ENCODE data around the gene TFAP2C.

The TFAP2C gene

DNA sequence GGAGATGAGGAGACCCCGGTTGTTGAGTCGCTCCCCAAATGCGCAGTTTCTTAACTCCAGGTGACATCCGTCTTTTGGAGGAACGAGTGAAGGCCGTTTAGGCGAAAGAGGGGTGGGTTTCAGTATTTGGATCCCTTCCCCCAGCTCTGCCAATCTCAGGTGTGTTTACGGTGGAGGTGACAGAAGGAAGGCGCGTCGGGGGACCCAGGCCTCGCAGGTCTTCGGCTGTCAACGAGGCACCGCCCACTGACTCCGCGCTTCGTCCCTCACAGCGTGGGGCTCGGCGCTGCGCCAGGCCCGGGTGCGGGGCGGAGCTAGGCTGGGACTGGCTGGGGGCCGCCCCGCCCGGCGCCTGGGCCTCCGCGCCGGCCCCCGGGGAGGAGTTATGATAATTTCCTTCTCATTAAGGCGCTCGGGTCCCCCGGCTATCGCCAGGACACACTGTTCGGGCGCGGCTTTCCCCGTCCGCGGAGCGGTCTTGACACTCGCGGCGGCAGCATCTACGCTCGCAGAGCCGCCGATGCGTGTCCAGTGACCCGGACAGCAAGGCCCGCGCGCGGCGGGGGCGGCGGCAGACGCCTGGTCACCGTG lies at the start of gene TFAP2C:
TFAP2C (plus strand) TSS at position 434 of the 591 bp plus-strand sequence. CDS start 239 bp downstream, outside the sequence.
- DNase-seq: peak; percentile 79

- DNase-seq: no peak
Measured at GRCh38 chr20:56580226-56580625, 48.9 kb upstream of the TFAP2C start.

DNA sequence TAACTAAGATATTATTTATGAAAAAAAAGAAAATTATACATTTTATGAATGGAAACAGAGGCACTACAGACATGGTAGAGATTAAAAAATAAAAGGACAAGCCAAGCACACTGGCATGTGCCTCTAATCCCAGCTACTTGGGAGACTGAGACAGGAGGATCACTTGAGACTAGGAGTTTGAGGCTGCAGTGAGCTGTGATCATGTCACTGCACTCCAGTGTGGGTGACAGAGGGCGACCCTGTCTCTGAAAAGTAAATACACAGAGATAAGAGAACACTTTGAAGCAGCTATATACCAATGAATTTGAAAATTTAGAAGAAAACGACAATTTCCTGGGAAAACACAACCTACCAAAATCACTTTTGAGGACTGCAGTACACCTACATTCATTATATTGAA lies 47.4 kb upstream of the TFAP2C start:
- no peak for DNase-seq

- DNase-seq: peak; percentile 18
Measured at GRCh38 chr20:56582542-56582941, 46.6 kb upstream of the TFAP2C start.

GRCh38 chr20:56584916-56585315 lies 44.2 kb upstream of the TFAP2C start:
- no peak for DNase-seq

DNA sequence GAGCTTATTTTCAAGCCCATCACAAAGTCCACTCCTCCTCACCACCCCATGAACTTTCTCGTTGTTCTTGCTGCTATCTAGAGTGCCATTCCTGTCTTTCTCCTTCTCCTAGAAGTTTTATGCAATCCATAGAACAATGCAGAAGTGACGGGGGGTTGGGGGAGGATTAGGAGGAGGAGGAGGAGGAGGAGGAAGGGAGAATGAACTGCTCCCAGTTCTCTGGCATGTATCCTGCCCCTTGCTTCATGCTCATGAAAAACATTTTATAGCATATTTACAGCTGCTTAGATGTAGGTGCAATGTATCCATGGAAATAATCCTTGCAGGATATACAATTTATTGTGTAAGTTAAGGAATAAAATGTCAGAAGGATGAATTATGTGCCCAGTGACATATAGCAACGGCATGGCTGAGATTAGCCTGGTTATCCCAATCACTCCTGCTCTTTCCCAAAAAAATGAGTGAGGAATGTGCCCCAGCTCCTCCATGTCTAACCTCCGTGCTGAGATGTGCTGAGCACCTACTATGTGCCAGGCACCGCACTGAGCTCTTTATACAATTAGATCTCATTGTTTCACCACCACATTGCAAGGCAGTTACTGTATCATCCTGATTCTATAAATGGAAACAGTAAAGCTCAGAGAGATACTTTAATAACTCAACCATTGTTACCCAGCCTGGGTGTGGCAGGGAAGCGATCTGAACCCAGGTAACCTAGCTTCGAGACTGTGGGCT lies 41.6 kb upstream of the TFAP2C start:
- no peak for DNase-seq

DNA sequence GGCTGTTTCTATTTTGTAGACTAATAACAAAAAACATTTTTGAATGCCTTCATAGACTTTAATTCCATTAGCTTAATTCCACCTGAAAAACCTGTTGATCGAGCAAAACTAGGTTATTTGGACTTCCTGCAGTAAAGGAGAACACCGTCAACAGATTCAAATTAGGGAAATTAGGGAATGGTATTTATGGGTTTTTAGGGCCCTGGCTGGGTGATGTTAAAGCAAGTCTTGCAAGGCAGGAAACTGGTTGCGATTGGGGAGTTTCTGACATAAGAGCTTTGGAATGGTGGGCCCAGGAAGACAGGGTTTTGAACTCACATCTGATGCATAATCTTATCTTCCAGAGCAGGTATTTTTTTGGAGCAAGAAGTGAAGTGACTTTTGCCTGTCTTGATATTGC lies 40.1 kb upstream of the TFAP2C start:
- DNase-seq: no peak

DNA sequence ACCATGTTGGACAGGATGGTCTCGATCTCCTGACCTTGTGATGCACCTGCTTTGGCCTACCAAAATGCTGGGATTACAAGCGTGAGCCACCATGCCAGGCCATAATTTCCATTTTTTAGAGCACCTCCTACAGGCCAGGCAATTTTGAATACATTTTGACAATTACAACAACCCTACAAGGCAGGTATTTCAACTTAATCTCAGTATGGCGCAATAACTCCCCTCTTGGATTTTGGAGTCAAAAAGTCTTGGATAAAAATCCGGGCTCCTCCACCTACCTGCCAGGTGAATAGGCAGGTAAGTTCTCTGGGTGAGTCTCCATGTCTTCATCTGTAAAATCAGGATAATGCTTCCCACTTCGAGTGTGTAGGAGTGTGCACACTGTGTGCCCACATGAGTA lies 39.5 kb upstream of the TFAP2C start:
- no peak for DNase-seq

DNA sequence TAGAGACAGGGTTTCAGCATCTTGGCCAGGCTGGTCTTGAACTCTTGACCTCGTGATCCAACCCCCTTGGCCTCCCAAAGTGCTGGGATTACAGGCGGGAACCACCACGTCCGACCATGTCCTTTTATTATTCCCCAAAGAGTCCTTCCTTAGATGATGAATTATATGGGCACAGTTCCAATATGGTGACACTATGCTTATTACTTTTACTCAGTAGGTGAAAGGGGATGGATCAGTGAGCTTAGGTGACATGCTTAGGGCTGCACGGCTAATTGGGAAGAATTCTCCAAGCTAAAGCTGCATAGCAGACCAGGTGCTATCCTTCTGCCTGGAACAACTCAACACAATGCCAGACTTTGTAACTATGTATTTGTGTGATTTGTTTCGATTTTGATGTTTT lies 38.2 kb upstream of the TFAP2C start:
- DNase-seq: no peak

GRCh38 chr20:56592211-56592610 lies 36.9 kb upstream of the TFAP2C start:
- DNase-seq: no peak

GRCh38 chr20:56592817-56593216 lies 36.3 kb upstream of the TFAP2C start:
- DNase-seq: no peak

- no peak for DNase-seq
Measured at GRCh38 chr20:56595746-56596475, 33.2 kb upstream of the TFAP2C start.

- no peak for DNase-seq
Measured at GRCh38 chr20:56601166-56601565, 27.9 kb upstream of the TFAP2C start.

DNA sequence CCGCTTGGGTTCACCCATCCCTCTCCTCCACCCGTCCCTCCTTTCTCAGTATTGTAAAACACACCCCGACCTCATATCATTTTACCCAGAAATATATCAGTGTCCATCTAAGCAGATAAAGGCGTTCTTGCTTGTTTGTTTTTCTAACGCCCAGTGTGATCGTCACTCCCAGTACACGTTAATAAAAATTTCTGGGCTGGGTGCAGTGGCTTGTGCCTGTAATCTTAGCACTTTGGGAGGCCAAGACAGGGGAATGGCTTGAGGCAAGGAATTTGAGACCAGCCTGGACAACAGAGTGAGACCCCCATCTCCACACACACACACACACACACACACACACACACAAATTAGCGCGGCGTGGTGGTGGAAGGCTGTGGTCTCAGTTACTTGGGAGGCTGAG lies 24.4 kb upstream of the TFAP2C start:
- DNase-seq: no peak

DNA sequence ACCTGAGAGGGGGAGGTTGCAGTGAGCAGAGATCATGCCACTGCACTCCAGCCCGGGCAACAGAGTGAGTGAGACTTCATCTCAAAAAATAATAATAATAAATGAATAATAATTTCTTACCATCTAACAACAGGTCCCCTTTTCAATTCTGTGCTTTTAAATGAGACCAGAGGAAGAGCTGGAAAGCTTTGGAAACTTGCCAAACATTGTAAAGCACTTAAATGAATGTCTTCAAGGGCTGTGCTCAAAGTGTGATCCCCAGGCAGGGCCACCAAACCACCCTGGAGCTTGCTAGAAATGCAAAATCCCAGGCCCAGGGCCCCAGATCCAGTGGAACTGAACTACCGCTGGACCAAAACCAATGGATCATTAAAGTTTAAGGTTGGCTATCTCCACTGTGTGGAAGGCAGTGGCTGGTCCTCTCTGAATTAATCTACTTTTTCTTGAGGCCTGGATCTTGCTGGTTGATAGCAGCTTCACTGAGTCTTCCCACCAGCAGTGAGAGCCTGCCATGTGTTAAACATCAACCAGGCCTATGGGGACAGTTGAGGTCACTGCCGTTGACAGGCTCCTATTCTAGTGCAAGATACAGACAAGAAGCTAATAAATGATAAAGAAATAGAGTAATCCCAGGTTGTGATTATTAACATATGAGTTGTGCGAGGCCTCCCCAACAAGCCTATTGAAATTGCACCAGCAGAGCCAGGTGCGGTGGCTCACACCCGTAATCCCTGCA lies 23.7 kb upstream of the TFAP2C start:
- DNase-seq: no peak

DNA sequence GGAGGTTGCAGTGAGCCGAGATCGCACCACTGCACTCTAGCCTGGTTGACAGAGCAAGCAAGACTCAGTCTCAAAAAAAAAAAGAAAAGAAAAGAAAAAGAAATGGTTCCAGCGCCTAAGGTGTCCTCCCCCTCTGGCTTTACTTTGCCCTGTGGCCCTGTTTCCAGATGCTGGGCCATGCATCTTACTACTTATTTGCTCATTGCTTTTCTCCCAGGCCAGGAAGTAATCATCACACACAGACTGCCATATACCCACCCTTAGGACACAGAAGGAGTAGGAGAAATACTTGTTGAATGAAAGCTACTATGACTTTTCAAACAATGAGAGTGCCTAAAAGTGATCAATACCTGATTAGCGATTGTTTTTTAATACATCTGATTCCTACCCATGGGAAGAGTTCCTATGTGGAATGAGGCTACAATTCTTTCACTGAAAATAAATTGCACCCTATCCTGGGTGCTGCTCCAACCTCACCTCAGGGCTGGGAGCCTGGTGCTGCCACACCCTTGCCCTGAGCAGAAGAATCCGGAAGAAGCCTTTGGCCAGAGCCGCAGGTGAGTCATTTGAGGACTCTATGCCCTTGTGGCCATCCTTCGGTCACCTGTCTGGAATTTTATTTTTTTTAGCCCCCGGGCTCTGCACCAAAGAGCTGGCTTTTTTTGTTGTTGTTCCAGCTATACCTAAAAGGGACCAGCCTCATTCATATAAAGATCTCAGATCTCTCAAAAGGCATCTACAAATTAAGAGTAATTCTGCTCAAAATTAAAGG lies 22.7 kb upstream of the TFAP2C start:
- no peak for DNase-seq

GRCh38 chr20:56607061-56607704 lies 21.9 kb upstream of the TFAP2C start:
- no peak for DNase-seq

- DNase-seq: no peak
Measured at GRCh38 chr20:56608376-56608775, 20.7 kb upstream of the TFAP2C start.

DNA sequence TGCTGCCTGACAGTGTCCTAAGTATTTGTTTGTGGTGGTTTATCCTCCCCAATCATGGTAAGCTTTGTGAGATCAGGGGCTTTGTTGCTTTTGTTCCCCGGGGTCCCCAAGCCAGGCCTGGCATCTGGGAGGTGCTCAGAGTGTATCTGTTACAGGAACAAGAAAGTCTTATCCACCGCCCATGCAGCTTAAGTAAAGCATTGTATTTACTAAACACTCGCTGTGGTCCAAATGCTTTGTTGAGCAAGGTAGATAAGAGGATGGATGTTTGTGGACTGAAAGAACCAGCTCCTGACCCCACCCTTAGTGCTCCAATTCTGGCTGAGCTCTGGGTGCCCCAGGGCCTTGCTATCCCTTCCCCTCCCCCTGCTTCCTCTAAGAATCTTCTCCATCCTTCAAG lies 19.8 kb upstream of the TFAP2C start:
- no peak for DNase-seq

- DNase-seq: no peak
Measured at GRCh38 chr20:56610098-56610497, 19.0 kb upstream of the TFAP2C start.

DNA sequence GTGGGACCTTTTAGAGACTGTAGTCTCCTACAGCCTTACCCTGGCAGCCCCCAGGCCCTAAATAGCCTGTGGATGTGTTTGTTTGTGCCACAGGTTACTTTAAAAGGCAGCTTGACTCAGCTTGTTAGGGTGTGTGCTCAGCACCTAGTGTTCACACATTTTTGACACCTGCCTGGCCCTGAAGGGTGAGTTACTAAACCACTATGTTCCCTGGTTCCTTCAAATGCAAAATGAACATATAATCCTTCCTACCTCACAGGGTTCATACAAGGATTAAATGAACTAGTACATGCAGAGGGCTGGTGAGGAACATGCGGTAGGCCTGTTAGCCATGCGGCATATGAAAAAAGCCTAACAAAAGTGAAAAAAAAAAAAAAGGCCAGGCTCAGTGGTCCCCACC lies 14.9 kb upstream of the TFAP2C start:
- DNase-seq: no peak

DNA sequence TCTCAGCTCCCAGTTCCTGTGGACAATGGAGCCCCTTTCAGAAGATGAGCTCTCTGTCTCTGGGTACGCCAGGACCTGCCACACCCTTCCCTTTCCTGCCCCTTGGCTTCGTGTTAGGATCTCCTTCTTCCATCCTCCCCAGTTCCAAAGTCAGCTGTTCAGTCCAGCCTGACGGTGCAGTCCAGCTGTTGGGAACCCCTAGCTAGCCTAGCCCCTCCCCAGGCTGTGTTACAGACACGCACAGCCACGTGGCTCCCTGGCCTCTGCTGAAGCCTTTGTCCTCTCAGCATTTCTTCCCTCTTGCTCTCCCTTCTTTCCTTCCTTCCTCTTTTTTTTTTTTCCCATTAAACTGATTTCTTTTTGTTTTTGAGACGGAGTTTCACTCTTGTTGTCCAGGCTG lies 12.4 kb upstream of the TFAP2C start:
- no peak for DNase-seq
